DOHH2 (cell line): ENCODE results near the gene B4GALT2.

ENCODE experiments used
- H3F3A ChIP-seq: fragments of 200-600 bp; sonication (generic), shearing (Covaris generic); 2 replicates; pipeline ENCODE4 v1.6.0; 2016; ENCODE audit warnings: antibody characterized with exemption, mild to moderate bottlenecking; ENCODE audit not compliant: control insufficient read depth, insufficient read depth
- H3K27ac ChIP-seq: fragments of 200-600 bp; sonication (generic); 2 replicates; pipeline ENCODE4 v1.5.1; 2014; ENCODE audit warnings: low read depth, mild to moderate bottlenecking, low read length, moderate library complexity
- H3K27me3 ChIP-seq: fragments of 200-600 bp; sonication (generic); 2 replicates; pipeline ENCODE4 v1.6.1; 2014; ENCODE audit warnings: mild to moderate bottlenecking, low read length, mixed read lengths; ENCODE audit not compliant: control insufficient read depth
- H3K36me3 ChIP-seq: fragments of 200-600 bp; sonication (generic); 2 replicates; pipeline ENCODE4 v1.6.1; 2014; ENCODE audit warnings: mild to moderate bottlenecking, low read length, moderate library complexity, mixed read lengths; ENCODE audit not compliant: control insufficient read depth
- H3K4me1 ChIP-seq: fragments of 200-600 bp; sonication (generic); 2 replicates; pipeline ENCODE4 v1.6.1; 2014; ENCODE audit warnings: mild to moderate bottlenecking, low read length, mixed read lengths; ENCODE audit not compliant: control insufficient read depth
- H3K4me2 ChIP-seq: fragments of 200-600 bp; sonication (generic); 2 replicates; pipeline ENCODE4 v1.6.0; 2014; ENCODE audit warnings: mild to moderate bottlenecking, low read length, moderate library complexity
- H3K4me3 ChIP-seq: fragments of 200-600 bp; sonication (generic); 2 replicates; pipeline ENCODE4 v1.5.1; 2014; ENCODE audit warnings: mild to moderate bottlenecking, low read length, mixed read lengths
- H3K79me2 ChIP-seq: fragments of 200-600 bp; sonication (generic); 2 replicates; pipeline ENCODE4 v1.6.1; 2014; ENCODE audit warnings: mild to moderate bottlenecking, low read length, mixed read lengths; ENCODE audit not compliant: control insufficient read depth
- H3K9me2 ChIP-seq: fragments of 200-600 bp; sonication (generic); replicated peaks from 2 replicates; pipeline ENCODE4 v1.6.1; 2014; ENCODE audit warnings: mild to moderate bottlenecking, low read length, mixed read lengths; ENCODE audit not compliant: control insufficient read depth
- H3K9me3 ChIP-seq: fragments of 200-600 bp; sonication (generic); 2 replicates; pipeline ENCODE4 v1.6.1; 2014; ENCODE audit warnings: antibody characterized with exemption, low read length, mixed read lengths; ENCODE audit not compliant: control insufficient read depth, insufficient read depth
- H4K20me1 ChIP-seq: fragments of 200-600 bp; sonication (generic); 2 replicates; pipeline ENCODE4 v1.6.0; 2014; ENCODE audit warnings: low read depth, mild to moderate bottlenecking, antibody characterized with exemption, low read length, moderate library complexity; ENCODE audit not compliant: control insufficient read depth, insufficient read depth
- CTCF ChIP-seq: fragments of 200-600 bp; sonication (generic); IDR thresholded peaks from one replicate; pipeline ENCODE4 v1.5.1; 2014; ENCODE audit warnings: antibody characterized with exemption, mild to moderate bottlenecking, low read depth, low read length; ENCODE audit not compliant: poor library complexity, severe bottlenecking
- EZH2phosphoT487 ChIP-seq: fragments of 200-600 bp; sonication (generic); IDR thresholded peaks from 2 replicates; pipeline ENCODE4 v1.6.1; 2017; ENCODE audit warnings: borderline replicate concordance, mild to moderate bottlenecking, antibody characterized with exemption, low read length, moderate library complexity, mixed read lengths

Gene B4GALT2

GRCh38 chr1:43974443-43975248 lies 4.4 kb upstream of the B4GALT2 start, which contains the start of gene ATP6V0B:
Gene ATP6V0B, plus strand, starts transcription at chr1:43974960. Its CDS starts 81 bp downstream, at chr1:43975041.
- Histone ChIP-seq H3K27ac (peak within 1 kb of the TSS; percentile 65), H3K4me2 (peak within 1 kb of the TSS; percentile 78), H3K36me3 (peaks cover 71% of the 10 kb centered on the region), H3K4me3 (peak within 1 kb of the TSS; percentile 86), H3K9me2 (no peaks in the 10 kb centered on the region), H3K27me3 (no peaks in the 10 kb centered on the region), H3F3A (peaks cover 20% of the 10 kb centered on the region), H3K9me3 (no peaks in the 10 kb centered on the region), H3K79me2 (peaks cover 62% of the 10 kb centered on the region), H4K20me1 (peaks cover 10% of the 10 kb centered on the region; the same call in 1 of the 2 replicates), H3K4me1 (peaks cover 53% of the 10 kb centered on the region)
- TF ChIP-seq EZH2phosphoT487, result no peak
- peak; percentile 5 for TF ChIP-seq CTCF

DNA sequence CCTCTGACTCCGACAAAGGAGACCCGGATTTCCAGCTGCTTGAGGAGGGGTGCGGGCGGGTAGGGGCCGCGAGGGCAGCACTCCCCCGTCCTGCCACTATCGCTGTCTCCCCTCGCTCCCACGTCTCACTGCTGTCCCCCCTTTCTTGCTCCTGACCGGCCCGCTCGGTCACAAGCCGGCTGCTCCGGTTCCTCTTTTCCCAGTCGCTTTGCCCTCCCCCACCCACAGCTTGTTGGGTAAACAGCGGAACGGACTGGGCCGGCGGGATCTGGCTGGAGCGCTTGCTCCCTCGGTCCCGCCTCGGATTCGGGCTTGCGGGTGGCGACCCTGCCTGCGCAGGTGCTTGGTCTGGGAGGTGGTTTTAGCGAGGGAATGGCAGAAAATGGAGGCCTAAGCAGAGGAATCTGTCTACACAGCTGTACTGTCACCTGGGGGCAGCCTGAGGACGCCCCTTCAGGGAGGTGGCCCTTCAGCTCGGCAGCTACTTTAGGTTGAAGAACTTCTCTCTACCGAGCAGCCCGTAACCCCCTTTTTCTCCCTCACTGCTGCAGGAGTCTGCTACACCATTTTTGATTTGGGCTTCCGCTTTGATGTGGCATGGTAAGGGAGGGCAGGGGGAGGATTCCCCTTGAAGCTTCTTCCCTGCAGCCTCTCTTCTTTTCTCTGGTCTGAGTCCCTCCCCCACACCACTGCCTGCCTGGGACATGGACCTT lies 3.6 kb upstream of the B4GALT2 start:
- Histone ChIP-seq H3K4me1 (peaks cover 61% of the 10 kb centered on the region), H3K36me3 (peaks cover 73% of the 10 kb centered on the region), H3K4me2 (peak overlapping the region; percentile 78), H3K4me3 (peak overlapping the region; percentile 86), H3K27ac (peak overlapping the region; percentile 65), H3K79me2 (peaks cover 63% of the 10 kb centered on the region), H4K20me1 (peaks cover 10% of the 10 kb centered on the region; the same call in 1 of the 2 replicates), H3F3A (peaks cover 20% of the 10 kb centered on the region), H3K9me3 (no peaks in the 10 kb centered on the region), H3K27me3 (no peaks in the 10 kb centered on the region), H3K9me2 (no peaks in the 10 kb centered on the region)
- TF ChIP-seq EZH2phosphoT487, result no peak
- no peak for TF ChIP-seq CTCF

GRCh38 chr1:43976045-43976444 lies 3.0 kb upstream of the B4GALT2 start:
- peaks cover 20% of the 10 kb centered on the region for H3F3A ChIP-seq

More at GRCh38 chr1:43976045-43976444, 3.0 kb upstream of the B4GALT2 start:
- Histone ChIP-seq H3K4me1 (peaks cover 60% of the 10 kb centered on the region), H3K9me3 (no peaks in the 10 kb centered on the region), H3K4me3 (peak overlapping the region; percentile 86), H3K4me2 (peak overlapping the region; percentile 78), H4K20me1 (peaks cover 10% of the 10 kb centered on the region; the same call in 1 of the 2 replicates), H3K27me3 (no peaks in the 10 kb centered on the region), H3K79me2 (peaks cover 63% of the 10 kb centered on the region), H3K36me3 (peaks cover 70% of the 10 kb centered on the region), H3K9me2 (no peaks in the 10 kb centered on the region), H3K27ac (peak overlapping the region; percentile 65; the same call in 1 of the 2 replicates)
- no peak for TF ChIP-seq EZH2phosphoT487
- no peak for TF ChIP-seq CTCF
